SK-N-SH treated with all-trans-retinoic acid at 6 μM for 48 hours (cell line): ENCODE results near the gene GNAZ.

ENCODE experiments used
- ZFP30 ChIP-seq: fragments of 450-650 bp; formaldehyde crosslinking; IDR thresholded peaks from 2 replicates; pipeline ENCODE4 v1.5.0; 2022; ENCODE audit warnings: mild to moderate bottlenecking, moderate library complexity
- TF ChIP-seq, protein P1 (sequence below): fragments of 250-450 bp; sonication (Bioruptor Pico); IDR thresholded peaks from 2 replicates; pipeline ENCODE4 v1.8.0; 2020; ENCODE audit warnings: mild to moderate bottlenecking, moderate library complexity, borderline replicate concordance

DNA sequence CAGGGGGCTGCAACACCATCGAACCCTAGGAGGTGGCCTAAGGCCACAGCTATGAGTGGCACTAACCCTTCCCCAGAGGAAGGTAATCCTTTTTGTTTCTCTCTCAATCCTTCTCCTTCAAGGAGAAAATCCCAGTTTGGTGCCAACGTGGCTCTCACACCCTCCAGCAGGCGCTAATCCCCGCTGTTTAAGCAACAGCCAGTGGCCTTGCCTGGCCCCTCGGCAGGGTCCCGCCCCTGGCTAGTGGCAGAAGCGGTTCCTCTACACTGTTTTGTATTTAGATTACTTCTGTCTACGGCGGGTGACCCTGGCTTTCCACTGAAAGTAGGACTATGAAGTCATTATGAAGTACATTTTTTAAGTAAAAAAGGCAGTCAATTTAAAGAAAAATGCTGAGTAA lies 15.5 kb downstream of the GNAZ start:
- no peak for TF ChIP-seq ZFP30 (CRISPR knock-in tag)
- TF ChIP-seq, protein P1, sequence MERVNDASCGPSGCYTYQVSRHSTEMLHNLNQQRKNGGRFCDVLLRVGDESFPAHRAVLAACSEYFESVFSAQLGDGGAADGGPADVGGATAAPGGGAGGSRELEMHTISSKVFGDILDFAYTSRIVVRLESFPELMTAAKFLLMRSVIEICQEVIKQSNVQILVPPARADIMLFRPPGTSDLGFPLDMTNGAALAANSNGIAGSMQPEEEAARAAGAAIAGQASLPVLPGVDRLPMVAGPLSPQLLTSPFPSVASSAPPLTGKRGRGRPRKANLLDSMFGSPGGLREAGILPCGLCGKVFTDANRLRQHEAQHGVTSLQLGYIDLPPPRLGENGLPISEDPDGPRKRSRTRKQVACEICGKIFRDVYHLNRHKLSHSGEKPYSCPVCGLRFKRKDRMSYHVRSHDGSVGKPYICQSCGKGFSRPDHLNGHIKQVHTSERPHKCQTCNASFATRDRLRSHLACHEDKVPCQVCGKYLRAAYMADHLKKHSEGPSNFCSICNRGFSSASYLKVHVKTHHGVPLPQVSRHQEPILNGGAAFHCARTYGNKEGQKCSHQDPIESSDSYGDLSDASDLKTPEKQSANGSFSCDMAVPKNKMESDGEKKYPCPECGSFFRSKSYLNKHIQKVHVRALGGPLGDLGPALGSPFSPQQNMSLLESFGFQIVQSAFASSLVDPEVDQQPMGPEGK (CRISPR knock-in tag): no peak
